IMR-90 (cell line): ENCODE results near the gene KDM4B. TPM values are rescaled to one million over a fixed set of nuclear protein-coding genes. Genes with fewer than 3 reads are reported as not detected.

Source experiments
- ATAC-seq: fragments of 200-7000 bp; cut with Tn5 transposase; 2 replicates; pipeline ENCODE4 v1.9.1; 2020; ENCODE audit warnings: low read depth, mild to moderate bottlenecking, moderate library complexity
- BruUV-seq: library from RNA; stranded (reverse); fragments of 400-500 nt; replicated peaks from 2 replicates; lab custom pipeline; 2021; lab: Mats Ljungman, UMichigan
- CTCF ChIA-PET: fragments of 300-600 bp; formaldehyde crosslinking; extraction: SDS; loops from one replicate; lab custom pipeline; 2021; ENCODE audit warnings: antibody characterized with exemption; lab: Yijun Ruan, JAX
- POLR2A ChIA-PET: fragments of 300-600 bp; sonication (Branson Sonifier 250); formaldehyde crosslinking; loops from one replicate; lab custom pipeline; 2022; ENCODE audit warnings: antibody characterized with exemption; ENCODE audit not compliant: unreplicated experiment; lab: Charles Lee
- DNase-seq: peaks from one replicate; pipeline ENCODE4 v3.0.0; 2013
- H2AFZ ChIP-seq: replicated peaks from 2 replicates; pipeline ENCODE3; 2013; ENCODE audit warnings: low read length, mild to moderate bottlenecking; ENCODE audit not compliant: poor library complexity
- H2AK5ac ChIP-seq: 2 replicates; pipeline ENCODE4 v1.6.1; 2013; ENCODE audit warnings: low read depth, low read length, inconsistent platforms
- H2AK9ac ChIP-seq: replicated peaks from 2 replicates; pipeline ENCODE3; 2013; ENCODE audit warnings: mild to moderate bottlenecking, low read depth, low read length, moderate library complexity; ENCODE audit not compliant: poor library complexity
- H2BK120ac ChIP-seq: 2 replicates; pipeline ENCODE4 v1.6.1; 2013; ENCODE audit warnings: low read depth, low read length, inconsistent platforms
- H2BK15ac ChIP-seq: 3 replicates; pipeline ENCODE4 v1.6.1; 2013; ENCODE audit warnings: low read depth, low read length, inconsistent platforms
- H2BK20ac ChIP-seq: 2 replicates; pipeline ENCODE4 v1.6.1; 2013; ENCODE audit warnings: low read depth, mild to moderate bottlenecking, inconsistent platforms, low read length, moderate library complexity
- H2BK5ac ChIP-seq: 2 replicates; pipeline ENCODE4 v1.6.1; 2013; ENCODE audit warnings: mild to moderate bottlenecking, low read depth, low read length, inconsistent platforms; ENCODE audit not compliant: poor library complexity, severe bottlenecking
- H3K14ac ChIP-seq: replicated peaks from 2 replicates; pipeline ENCODE4 v1.6.1; 2013; ENCODE audit warnings: low read depth, low read length, inconsistent platforms
- H3K18ac ChIP-seq: 2 replicates; pipeline ENCODE4 v1.6.1; 2013; ENCODE audit warnings: low read depth, low read length, control low read depth
- H3K23ac ChIP-seq: 2 replicates; pipeline ENCODE4 v1.6.1; 2013; ENCODE audit warnings: low read depth, low read length, inconsistent platforms
- H3K27ac ChIP-seq: 2 replicates; pipeline ENCODE4 v1.5.1; 2013; ENCODE audit warnings: mild to moderate bottlenecking, control low read depth, low read length; ENCODE audit not compliant: insufficient read depth
- H3K27me3 ChIP-seq: 2 replicates; pipeline ENCODE4 v1.6.1; 2013; ENCODE audit warnings: low read length; ENCODE audit not compliant: control insufficient read depth, insufficient read depth
- H3K36me3 ChIP-seq: 2 replicates; pipeline ENCODE4 v1.6.1; 2013; ENCODE audit warnings: low read length, mixed read lengths; ENCODE audit not compliant: control insufficient read depth, insufficient read depth
- H3K4ac ChIP-seq: 2 replicates; pipeline ENCODE4 v1.6.1; 2013; ENCODE audit warnings: low read depth, low read length, inconsistent platforms
- H3K4me1 ChIP-seq: 2 replicates; pipeline ENCODE4 v1.6.1; 2013; ENCODE audit warnings: low read length, mixed read lengths; ENCODE audit not compliant: control insufficient read depth, insufficient read depth
- H3K4me2 ChIP-seq: 2 replicates; pipeline ENCODE4 v1.6.1; 2013; ENCODE audit warnings: low read depth, mild to moderate bottlenecking, control low read depth, low read length, moderate library complexity
- H3K4me3 ChIP-seq: 2 replicates; pipeline ENCODE4 v1.5.1; 2013; ENCODE audit warnings: low read depth, mild to moderate bottlenecking, control low read depth, low read length, moderate library complexity; ENCODE audit not compliant: insufficient read depth
- H3K56ac ChIP-seq: 2 replicates; pipeline ENCODE4 v1.6.1; 2013; ENCODE audit warnings: low read length, inconsistent platforms; ENCODE audit not compliant: insufficient read depth; ENCODE audit errors: extremely low read depth
- H3K79me1 ChIP-seq, 2 experiments: 2 replicates each; pipeline ENCODE4 v1.6.1; 2013; ENCODE audit warnings: low read length in 2 of 2, inconsistent platforms in 1 of 2, low read depth in 1 of 2
- H3K9ac ChIP-seq: 2 replicates; pipeline ENCODE4 v1.6.1; 2013; ENCODE audit warnings: low read depth, low read length, control low read depth
- H3K9me1 ChIP-seq: 2 replicates; pipeline ENCODE4 v1.6.1; 2013; ENCODE audit warnings: low read length, inconsistent platforms; ENCODE audit not compliant: insufficient read depth
- H3K9me3 ChIP-seq: 2 replicates; pipeline ENCODE4 v1.6.1; 2013; ENCODE audit warnings: low read length; ENCODE audit not compliant: control insufficient read depth, insufficient read depth
- H4K20me1 ChIP-seq: 2 replicates; pipeline ENCODE4 v1.6.1; 2013; ENCODE audit warnings: low read length, inconsistent platforms; ENCODE audit not compliant: insufficient read depth
- H4K5ac ChIP-seq: 2 replicates; pipeline ENCODE4 v1.6.1; 2013; ENCODE audit warnings: mild to moderate bottlenecking, low read depth, low read length, control low read depth
- H4K8ac ChIP-seq, 2 experiments: 2 replicates each; pipeline ENCODE4 v1.6.1; 2013; ENCODE audit warnings: low read depth in 2 of 2, low read length in 2 of 2, control low read depth in 1 of 2, inconsistent platforms in 1 of 2
- H4K91ac ChIP-seq: 2 replicates; pipeline ENCODE4 v1.6.1; 2013; ENCODE audit warnings: low read depth, low read length, inconsistent platforms; ENCODE audit not compliant: insufficient read depth
- BHLHE40 ChIP-seq: fragments of 150-350 bp; IDR thresholded peaks from 2 replicates; pipeline ENCODE4 v1.6.1; 2016; ENCODE audit warnings: mild to moderate bottlenecking, low read depth, low read length
- CEBPB ChIP-seq: IDR thresholded peaks from 2 replicates; pipeline ENCODE4 v1.6.1; 2012; ENCODE audit warnings: low read depth, low read length, improper control_type of control experiment
- CHD1 ChIP-seq: IDR thresholded peaks from 2 replicates; pipeline ENCODE4 v1.6.1; 2012; ENCODE audit warnings: low read depth, low read length, improper control_type of control experiment
- CTCF ChIP-seq: conservative IDR thresholded peaks from 2 replicates; pipeline ENCODE4 v1.5.1; 2012; ENCODE audit warnings: mild to moderate bottlenecking, low read depth, low read length, improper control_type of control experiment
- ELK1 ChIP-seq: fragments of 150-350 bp; IDR thresholded peaks from 2 replicates; pipeline ENCODE4 v1.6.1; 2016; ENCODE audit warnings: low read depth, mild to moderate bottlenecking, low read length, moderate library complexity, borderline replicate concordance
- FOS ChIP-seq: fragments of 150-350 bp; IDR thresholded peaks from 2 replicates; pipeline ENCODE4 v1.6.1; 2016; ENCODE audit warnings: low read depth, low read length
- MAFK ChIP-seq: IDR thresholded peaks from 2 replicates; pipeline ENCODE4 v1.6.1; 2012; ENCODE audit warnings: low read depth, low read length, improper control_type of control experiment
- MAZ ChIP-seq: IDR thresholded peaks from 2 replicates; pipeline ENCODE4 v1.6.1; 2012; ENCODE audit warnings: low read depth, mild to moderate bottlenecking, low read length, improper control_type of control experiment, moderate library complexity, borderline replicate concordance
- MXI1 ChIP-seq: IDR thresholded peaks from 2 replicates; pipeline ENCODE4 v1.6.1; 2012; ENCODE audit warnings: low read depth, mild to moderate bottlenecking, low read length, moderate library complexity, borderline replicate concordance
- NFE2L2 ChIP-seq: fragments of 150-350 bp; IDR thresholded peaks from 2 replicates; pipeline ENCODE4 v1.6.1; 2016; ENCODE audit warnings: low read depth, mild to moderate bottlenecking, low read length
- POLR2A ChIP-seq: IDR thresholded peaks from 2 replicates; pipeline ENCODE4 v1.6.1; 2012; ENCODE audit warnings: mild to moderate bottlenecking, low read depth, low read length
- RAD21 ChIP-seq: IDR thresholded peaks from 2 replicates; pipeline ENCODE4 v1.6.1; 2012; ENCODE audit warnings: low read length, improper control_type of control experiment
- RCOR1 ChIP-seq: IDR thresholded peaks from 2 replicates; pipeline ENCODE4 v1.6.1; 2012; ENCODE audit warnings: mild to moderate bottlenecking, low read length, improper control_type of control experiment; ENCODE audit not compliant: insufficient replicate concordance
- RFX5 ChIP-seq: IDR thresholded peaks from 2 replicates; pipeline ENCODE4 v1.8.0; 2012; ENCODE audit warnings: low read depth, mild to moderate bottlenecking, low read length, moderate library complexity
- SMC3 ChIP-seq: fragments of 150-350 bp; IDR thresholded peaks from 2 replicates; pipeline ENCODE4 v1.6.1; 2016; ENCODE audit warnings: low read depth, mild to moderate bottlenecking, antibody characterized with exemption, low read length, moderate library complexity
- USF2 ChIP-seq: fragments of 150-350 bp; IDR thresholded peaks from 2 replicates; pipeline ENCODE4 v1.6.1; 2017; ENCODE audit warnings: mild to moderate bottlenecking, antibody characterized with exemption, low read length, low read depth
- WGBS, 2 experiments: methylation state at CpG; one replicate each; pipeline versions ENCODE4 v1.1.5 to v1.1.7; 2013; ENCODE audit warnings: missing lambda C conversion rate in 2 of 2; ENCODE audit not compliant: insufficient read length in 1 of 2; ENCODE audit errors: extremely low coverage in 2 of 2; 5-methylcytosine and 5-hydroxymethylcytosine counted together
- dilution Hi-C: fragments of 300-500 bp; cut with HindIII; formaldehyde crosslinking; loops from one replicate; pipeline ENCODE4 v1.14.3; 2018; ENCODE audit warnings: low sequenced_read_pairs; ENCODE audit not compliant: unreplicated experiment
- in situ Hi-C: fragments of 300-500 bp; cut with MboI; formaldehyde crosslinking; loops from 3 replicates; pipeline ENCODE4 v1.14.3; 2019; ENCODE audit warnings: low sequenced_read_pairs, inconsistent platforms, mixed read lengths
- intact Hi-C: fragments of 100-400 bp; cut with micrococcal nuclease; formaldehyde crosslinking; loops from 2 replicates; pipeline ENCODE4 v1.10.0; 2022
- polyA plus RNA-seq, 3 experiments: library from polyadenylated mRNA; depleted of rRNA; stranded (reverse); fragments of >200 nt; gene quantifications; 2 replicates each; pipeline ENCODE4 v1.2.3, GENCODE V29; 2012; ENCODE audit warnings: low replicate concordance in 1 of 3
- total RNA-seq: library from RNA; depleted of rRNA; stranded (reverse); fragments of >200 nt; gene quantifications from 2 replicates; pipeline ENCODE4 v1.2.3, GENCODE V29; 2012

Gene KDM4B
- total and polyA plus RNA-seq, 2 of the 4 experiments (the other 2 are of a cell fraction) = 5.0 to 17.9 TPM

GRCh38 chr19:5012688-5013457 is 44.0 kb downstream of the KDM4B start:
- 90% methylated on average over 13 of the region's 25 CpGs; no CpG with 5 or more reads in 1 of the 2 experiments for WGBS, 2 experiments
- H4K91ac ChIP-seq = no peak overlapping the region
- dilution Hi-C loops (no loop called here), in situ Hi-C loops (no loop called here), intact Hi-C loops (no loop called here)
- ATAC-seq (no peak), DNase-seq (no peak)
- H3K27ac ChIP-seq = no peak overlapping the region
- ChIA-PET CTCF (no interaction called here), POLR2A (no interaction called here)
- BruUV-seq = no TSS peak
- H2AK5ac ChIP-seq = no peak overlapping the region
- peaks cover 8% of the 10 kb centered on the region for H3K9me1 ChIP-seq
- H3K9me3 ChIP-seq = no peaks in the 10 kb centered on the region
- no peak for TF ChIP-seq MAZ
- TF ChIP-seq FOS = no peak
- TF ChIP-seq RFX5 = no peak
- TF ChIP-seq BHLHE40 = no peak
- TF ChIP-seq RAD21 = no peak
- TF ChIP-seq CEBPB = no peak
- TF ChIP-seq POLR2A = no peak
- no peak for TF ChIP-seq MXI1
- no peak for TF ChIP-seq ELK1
- TF ChIP-seq RCOR1 = no peak
- no peak for TF ChIP-seq CTCF
- TF ChIP-seq CHD1 = no peak
- TF ChIP-seq MAFK = no peak
- no peak for TF ChIP-seq SMC3
- no peak for TF ChIP-seq NFE2L2
- TF ChIP-seq USF2 = no peak
- H3K23ac ChIP-seq = no peak overlapping the region
- no peak overlapping the region for H3K4me2 ChIP-seq
- no peak overlapping the region for H3K56ac ChIP-seq
- H2BK20ac ChIP-seq = no peak overlapping the region
- H3K27me3 ChIP-seq = no peaks in the 10 kb centered on the region
- no peak overlapping the region for H2AFZ ChIP-seq
- no peak overlapping the region for H2BK15ac ChIP-seq
- H3K14ac ChIP-seq = no peak overlapping the region
- H3K36me3 ChIP-seq = peaks cover 15% of the 10 kb centered on the region
- no peak overlapping the region for H3K4me3 ChIP-seq
- no peak overlapping the region for H2BK5ac ChIP-seq
- no peak overlapping the region for H4K5ac ChIP-seq
- no peak overlapping the region for H2BK120ac ChIP-seq
- H3K18ac ChIP-seq = no peak overlapping the region
- H3K4ac ChIP-seq = no peak overlapping the region
- no peak overlapping the region for H4K8ac ChIP-seq
- no peak overlapping the region for H3K9ac ChIP-seq
- H3K4me1 ChIP-seq = no peaks in the 10 kb centered on the region; the same call in 1 of the 2 replicates
- H3K79me1 ChIP-seq = peaks cover 27 to 89% of the 10 kb centered on the region in 2 experiments
- peaks cover 86% of the 10 kb centered on the region for H4K20me1 ChIP-seq
- H2AK9ac ChIP-seq = no peak overlapping the region
